HepG2 (cell line): ENCODE results near the gene IGSF5.

Experiments used
- CREB1 ChIP-seq, 2 experiments: fragments of 450-650 bp in 1 of 2; IDR thresholded peaks; 2 replicates each; pipeline ENCODE4 v1.6.1; 2016 to 2017; ENCODE audit warnings: control low read depth in 1 of 2, mild to moderate bottlenecking in 1 of 2, missing compliant biosample characterization in 1 of 2, missing genetic modification characterization in 1 of 2
- POLR2A ChIP-seq, 2 experiments: IDR thresholded peaks; 2 replicates each; pipeline ENCODE4 v1.6.1; 2011; ENCODE audit warnings: low read depth in 2 of 2, low read length in 2 of 2, mild to moderate bottlenecking in 1 of 2, moderate library complexity in 1 of 2; ENCODE audit not compliant: insufficient read depth in 1 of 2
- SNRNP70 ChIP-seq: fragments of 200-400 bp; formaldehyde crosslinking; IDR thresholded peaks from 2 replicates; pipeline ENCODE4 v1.6.1; 2017; ENCODE audit warnings: mild to moderate bottlenecking, low read depth, low read length, moderate library complexity
- ZNF512 ChIP-seq: sonication (generic); formaldehyde crosslinking; IDR thresholded peaks from 2 replicates; pipeline ENCODE4 v1.4.0; 2020; ENCODE audit warnings: mild to moderate bottlenecking, missing genetic modification reagents
- TF ChIP-seq, protein P1 (sequence below): sonication (generic); formaldehyde crosslinking; IDR thresholded peaks from 2 replicates; pipeline ENCODE4 v1.5.0; 2020; ENCODE audit warnings: mild to moderate bottlenecking, missing genetic modification reagents, moderate library complexity
- TF ChIP-seq, protein P2 (sequence below): sonication (generic); formaldehyde crosslinking; IDR thresholded peaks from 2 replicates; pipeline ENCODE4 v1.8.1; 2023; ENCODE audit warnings: missing genetic modification reagents, mild to moderate bottlenecking, borderline replicate concordance

DNA sequence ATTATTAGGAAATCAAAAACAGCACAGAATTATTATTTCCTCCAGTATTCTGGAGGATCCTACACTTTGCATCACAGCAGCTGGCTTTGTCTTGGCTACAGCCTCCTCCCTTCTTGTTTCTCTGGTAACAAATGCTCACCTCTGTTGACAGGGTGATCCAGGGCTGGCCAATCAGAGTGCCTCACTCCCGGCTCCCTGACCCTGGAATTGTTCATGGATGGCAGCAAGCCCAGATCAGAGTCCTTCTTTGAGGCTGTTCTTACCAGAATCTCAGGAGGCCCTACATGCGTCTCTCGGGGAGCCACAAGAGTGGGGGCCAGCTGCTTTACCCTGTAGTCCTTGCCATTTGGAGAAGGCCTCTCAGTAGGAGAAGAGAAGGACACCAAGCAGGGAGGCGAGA, 48.4 kb upstream of the IGSF5 start:
- TF ChIP-seq CREB1 (IDR thresholded peaks at IDR 0.05) (no peak), CREB1 (CRISPR knock-in tag; IDR thresholded peaks at IDR 0.05) (no peak), ZNF512 (CRISPR knock-in tag) (no peak), POLR2A (IDR thresholded peaks at IDR 0.05; ENCODE audit: insufficient read depth in 1 of 2, low read depth in 2 of 2, low read length in 2 of 2) (no peak), SNRNP70 (no peak)
- TF ChIP-seq, protein P1, sequence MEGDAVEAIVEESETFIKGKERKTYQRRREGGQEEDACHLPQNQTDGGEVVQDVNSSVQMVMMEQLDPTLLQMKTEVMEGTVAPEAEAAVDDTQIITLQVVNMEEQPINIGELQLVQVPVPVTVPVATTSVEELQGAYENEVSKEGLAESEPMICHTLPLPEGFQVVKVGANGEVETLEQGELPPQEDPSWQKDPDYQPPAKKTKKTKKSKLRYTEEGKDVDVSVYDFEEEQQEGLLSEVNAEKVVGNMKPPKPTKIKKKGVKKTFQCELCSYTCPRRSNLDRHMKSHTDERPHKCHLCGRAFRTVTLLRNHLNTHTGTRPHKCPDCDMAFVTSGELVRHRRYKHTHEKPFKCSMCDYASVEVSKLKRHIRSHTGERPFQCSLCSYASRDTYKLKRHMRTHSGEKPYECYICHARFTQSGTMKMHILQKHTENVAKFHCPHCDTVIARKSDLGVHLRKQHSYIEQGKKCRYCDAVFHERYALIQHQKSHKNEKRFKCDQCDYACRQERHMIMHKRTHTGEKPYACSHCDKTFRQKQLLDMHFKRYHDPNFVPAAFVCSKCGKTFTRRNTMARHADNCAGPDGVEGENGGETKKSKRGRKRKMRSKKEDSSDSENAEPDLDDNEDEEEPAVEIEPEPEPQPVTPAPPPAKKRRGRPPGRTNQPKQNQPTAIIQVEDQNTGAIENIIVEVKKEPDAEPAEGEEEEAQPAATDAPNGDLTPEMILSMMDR (CRISPR knock-in tag) = no peak
- TF ChIP-seq, protein P2, sequence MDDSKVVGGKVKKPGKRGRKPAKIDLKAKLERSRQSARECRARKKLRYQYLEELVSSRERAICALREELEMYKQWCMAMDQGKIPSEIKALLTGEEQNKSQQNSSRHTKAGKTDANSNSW (CRISPR knock-in tag) = no peak
